HG02885 (cell line): Measurements from ENCODE around the gene WDR54.
"Not testable (repeated sequence)": the region's sequence is repeated elsewhere in the genome, so short reads cannot be mapped to it uniquely, and the experiment has no call there.

Experiments
- ATAC-seq: cut with Tn5 transposase; IDR thresholded peaks from one replicate; pipeline ENCODE4 v1.9.1; 2021; ENCODE audit warnings: mild to moderate bottlenecking; ENCODE audit not compliant: unreplicated experiment, poor library complexity

Gene WDR54

GRCh38 chr2:74399785-74400184 is 21.7 kb upstream of the WDR54 start:
- ATAC-seq, result no peak

GRCh38 chr2:74401891-74402290 is 19.6 kb upstream of the WDR54 start:
- no peak for ATAC-seq

DNA sequence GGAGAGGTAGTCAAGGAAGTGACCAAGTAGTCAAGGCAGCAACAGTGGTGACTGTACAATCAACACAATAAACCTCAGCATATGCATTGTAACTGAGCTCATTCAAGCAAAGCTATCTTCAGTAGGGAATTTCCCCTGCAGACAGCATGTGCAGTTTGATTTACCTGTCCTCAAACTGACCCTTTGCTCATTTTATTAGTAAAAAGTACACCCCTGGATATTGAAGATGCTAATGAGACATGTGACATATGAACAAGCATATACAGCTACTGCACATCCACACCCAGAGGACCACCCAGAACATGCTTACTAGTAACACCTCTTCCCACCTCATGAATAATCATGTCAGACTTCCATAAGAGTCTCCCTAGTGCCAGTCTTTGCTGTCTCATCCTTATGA is 15.5 kb upstream of the WDR54 start:
- peak; percentile 53 for ATAC-seq

- ATAC-seq, result no peak
Observed at GRCh38 chr2:74407682-74408081, 13.8 kb upstream of the WDR54 start.

GRCh38 chr2:74413001-74413698 is 8.4 kb upstream of the WDR54 start:
- no peak for ATAC-seq

DNA sequence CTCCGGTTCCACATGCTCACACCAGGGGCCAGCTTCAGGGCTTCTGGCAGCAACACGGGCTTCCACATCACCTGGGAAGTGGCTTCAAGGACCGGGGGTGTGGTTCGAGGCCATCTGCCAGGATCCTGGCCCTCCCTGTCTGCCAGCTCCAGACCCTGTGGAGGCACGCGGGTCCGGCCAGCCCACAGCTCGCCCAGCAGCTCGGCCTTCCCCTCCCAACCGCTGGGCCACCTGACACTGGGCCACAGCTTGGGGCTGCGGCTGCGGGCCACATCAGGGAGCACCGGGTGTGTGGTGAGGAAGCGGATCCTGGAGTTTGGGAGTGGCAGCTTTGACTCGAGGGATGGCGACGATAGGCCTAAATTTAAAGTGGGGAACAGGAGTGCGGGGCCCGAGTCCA is 7.1 kb upstream of the WDR54 start:
- ATAC-seq, result no peak

GRCh38 chr2:74414881-74415761 is 6.4 kb upstream of the WDR54 start:
- ATAC-seq, result no peak

GRCh38 chr2:74415762-74416395 is 5.7 kb upstream of the WDR54 start:
- ATAC-seq, result no peak

DNA sequence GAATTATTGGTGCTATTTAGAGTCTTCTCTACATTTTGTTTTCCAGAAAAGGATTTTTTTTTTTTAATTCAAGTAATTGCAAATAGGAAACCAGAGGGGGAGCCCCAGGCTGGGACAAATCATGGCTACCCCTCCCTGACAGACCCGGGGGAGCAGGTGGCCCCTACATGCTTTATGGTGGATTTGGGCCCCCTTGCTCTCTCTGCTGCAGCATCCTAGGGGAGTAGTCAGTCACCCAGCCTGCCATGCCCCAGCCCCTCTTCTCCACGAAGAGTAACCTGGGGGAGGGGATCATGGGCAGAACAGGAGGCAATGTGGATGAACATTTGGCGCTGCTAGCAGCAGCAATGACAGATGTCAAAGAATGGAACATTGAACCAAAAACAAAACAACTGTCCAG is 4.8 kb upstream of the WDR54 start:
- no peak for ATAC-seq

GRCh38 chr2:74417197-74417596 is 4.3 kb upstream of the WDR54 start:
- ATAC-seq, result no peak

- no peak for ATAC-seq
Observed at GRCh38 chr2:74417763-74418162, 3.8 kb upstream of the WDR54 start.

GRCh38 chr2:74418312-74418711 is 3.2 kb upstream of the WDR54 start:
- ATAC-seq, result no peak

DNA sequence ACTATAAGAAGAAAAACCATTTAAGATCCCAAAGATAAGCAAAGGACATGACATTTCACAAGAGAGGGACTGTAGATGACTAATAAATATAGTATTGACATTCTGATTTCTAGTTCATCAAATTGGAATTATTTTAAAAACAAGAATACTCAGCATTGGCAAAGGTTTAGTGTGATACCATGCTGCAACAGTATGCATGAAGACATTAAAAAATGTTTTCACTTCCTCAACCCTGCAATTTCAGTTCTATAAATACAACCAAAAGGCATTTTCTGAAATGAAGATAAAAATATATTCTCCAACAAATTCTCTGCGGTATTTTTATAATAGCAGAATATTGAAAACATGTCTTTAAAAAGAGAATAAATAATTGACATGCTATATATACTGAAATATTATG is 2.2 kb upstream of the WDR54 start:
- no peak for ATAC-seq

DNA sequence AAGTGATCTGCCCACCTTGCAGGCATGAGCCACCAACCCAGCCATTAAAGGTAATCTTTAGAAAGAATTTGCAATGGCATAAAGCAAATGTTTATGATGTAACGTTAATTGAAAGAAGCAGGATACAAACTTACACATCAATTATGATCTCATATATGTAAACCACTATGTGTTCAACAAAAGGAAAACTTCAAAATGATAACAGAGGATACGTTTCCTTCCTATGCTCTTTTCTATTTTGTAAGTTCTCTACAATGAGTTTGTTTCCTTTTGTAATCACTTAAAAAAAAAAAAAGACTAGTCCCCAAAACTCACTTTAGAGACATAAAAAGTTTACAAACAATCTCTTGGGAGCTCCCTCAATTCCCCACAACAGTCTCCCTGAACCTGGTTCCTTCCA is 1.5 kb upstream of the WDR54 start:
- ATAC-seq, result no peak

GRCh38 chr2:74420443-74421103 is 957 bp upstream of the WDR54 start:
- not testable (repeated sequence) for ATAC-seq

DNA sequence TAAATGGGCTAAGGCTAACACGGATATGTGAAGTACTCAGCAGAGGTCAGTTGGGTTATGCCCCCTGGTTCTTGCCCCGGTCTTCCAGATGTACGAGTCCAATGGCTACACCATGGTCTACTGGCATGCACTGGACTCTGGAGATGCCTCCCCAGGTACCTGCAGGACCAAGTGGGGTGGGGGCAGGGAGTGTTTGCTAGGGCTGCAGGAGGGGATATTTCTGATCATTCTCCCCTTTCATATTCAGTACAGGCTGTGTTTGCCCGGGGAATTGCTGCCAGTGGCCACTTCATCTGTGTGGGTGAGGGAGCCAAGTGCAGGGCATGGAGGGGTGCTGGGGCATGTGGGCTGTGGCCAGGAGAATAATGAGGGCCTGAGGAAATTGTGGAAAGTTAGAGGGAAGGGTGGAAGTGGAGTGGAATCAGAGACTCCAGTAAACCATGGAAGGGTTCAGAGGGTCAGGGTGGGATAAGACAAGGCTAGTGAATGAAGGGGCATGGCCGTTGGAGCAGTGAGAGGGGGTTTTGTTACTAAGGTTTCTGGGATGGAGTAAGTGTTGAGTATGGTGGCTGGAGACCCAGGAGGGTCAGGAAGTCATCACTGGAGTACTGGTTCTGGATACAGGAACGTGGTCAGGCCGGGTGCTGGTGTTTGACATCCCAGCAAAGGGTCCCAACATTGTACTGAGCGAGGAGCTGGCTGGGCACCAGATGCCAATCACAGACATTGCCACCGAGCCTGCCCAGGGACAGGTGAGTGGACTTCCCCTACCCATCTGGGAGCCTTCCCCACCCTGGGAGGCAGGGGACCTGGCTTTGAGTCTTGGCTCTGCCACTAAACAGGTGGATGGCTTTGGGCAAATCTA is 1.9 kb downstream of the WDR54 start:
- ATAC-seq, result no peak

GRCh38 chr2:74424139-74424992 is 2.8 kb downstream of the WDR54 start:
- ATAC-seq, result no peak

- ATAC-seq, result no peak
Observed at GRCh38 chr2:74424995-74425406, 3.5 kb downstream of the WDR54 start.

GRCh38 chr2:74425523-74425922 is 4.0 kb downstream of the WDR54 start:
- ATAC-seq, result no peak
